Activated CD4-positive, alpha-beta T cell treated with anti-CD3 and anti-CD28 coated beads, Interleukin-2, Interleukin-6, amounts not matched to agents 100 ng/mL and 50 ng/mL, durations not matched to agents 16 hours and 8 hours (primary cell): ENCODE results near the gene C17orf50.

ENCODE experiments used
- DNase-seq: peaks from one replicate; pipeline ENCODE4 v3.0.0-alpha.2; 2020

Gene C17orf50

DNA sequence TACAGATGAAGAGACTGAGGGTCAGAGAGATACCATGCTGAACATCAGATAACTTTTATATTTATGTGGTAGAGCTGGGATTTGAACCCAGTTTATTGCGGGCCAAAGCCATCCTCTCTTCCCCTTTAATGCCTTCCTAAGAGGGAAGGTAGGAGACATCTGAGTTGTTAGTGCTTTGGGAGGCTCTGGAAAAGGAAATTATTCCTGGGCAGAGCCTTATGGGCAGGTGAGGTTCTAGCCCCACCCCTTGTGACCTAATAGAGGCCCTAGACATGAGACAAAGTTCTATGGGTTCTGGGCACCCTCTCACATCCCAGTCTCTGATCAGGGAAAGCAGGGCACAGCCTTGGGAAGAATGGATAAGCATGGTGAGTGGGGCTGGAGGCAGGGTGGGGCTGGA is at the start of gene C17orf50:
TSS of gene C17orf50 (plus strand) at position 301 of the 400 bp plus-strand sequence. CDS start at position 356, 55 bp downstream.
- DNase-seq = no peak

- DNase-seq = no peak
Measured at GRCh38 chr17:35710950-35711349, 49.7 kb upstream of the C17orf50 start.

DNA sequence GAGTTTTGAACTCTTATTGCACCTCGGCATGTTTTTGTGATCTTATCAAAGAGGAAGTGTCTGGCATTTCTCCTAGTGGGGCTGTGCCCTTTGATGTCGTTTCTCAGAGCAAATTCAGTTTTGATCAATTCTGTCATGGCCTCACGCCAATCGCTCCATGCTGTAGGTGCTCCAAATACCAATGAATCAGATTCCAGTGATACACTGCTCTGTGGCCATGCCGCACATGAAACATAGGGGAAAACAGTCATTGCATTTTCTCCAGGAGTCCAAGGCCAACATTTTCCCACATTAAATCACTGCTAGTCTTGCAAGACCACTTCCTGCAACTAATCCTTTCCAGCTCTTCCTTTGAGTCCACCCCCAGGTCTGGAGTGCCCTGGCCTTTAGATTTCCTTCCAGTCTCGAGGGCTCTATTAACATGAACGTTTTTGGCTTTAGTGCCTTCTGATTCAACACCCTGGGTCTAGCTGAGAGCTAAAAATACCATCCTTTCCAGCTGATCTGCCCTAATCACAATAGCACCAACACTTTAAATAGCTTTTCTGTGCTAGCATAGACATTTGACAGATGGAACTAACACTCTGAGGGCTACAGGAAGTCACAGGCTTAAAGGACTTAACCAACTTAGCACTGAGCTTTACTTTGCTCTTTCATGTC is 47.5 kb upstream of the C17orf50 start:
- DNase-seq = no peak

DNA sequence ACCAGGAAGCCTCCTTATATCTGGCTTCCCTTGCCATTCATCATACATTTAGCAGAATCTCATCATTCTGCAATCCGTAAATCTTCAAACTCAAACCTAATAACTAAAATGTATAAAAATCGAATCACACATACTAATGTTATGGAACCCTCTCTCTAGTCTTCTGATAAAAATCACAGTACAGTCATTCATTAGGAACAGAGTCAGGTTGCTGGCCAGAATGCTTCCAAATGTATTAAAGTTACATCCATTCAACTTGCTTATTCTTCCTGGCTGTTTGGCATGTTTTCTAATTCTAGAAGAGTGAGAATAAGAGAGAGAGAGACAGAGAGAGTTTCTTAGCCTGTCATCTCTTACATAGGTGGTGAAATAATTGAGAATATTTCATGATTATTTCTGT is 45.7 kb upstream of the C17orf50 start:
- DNase-seq = no peak

DNA sequence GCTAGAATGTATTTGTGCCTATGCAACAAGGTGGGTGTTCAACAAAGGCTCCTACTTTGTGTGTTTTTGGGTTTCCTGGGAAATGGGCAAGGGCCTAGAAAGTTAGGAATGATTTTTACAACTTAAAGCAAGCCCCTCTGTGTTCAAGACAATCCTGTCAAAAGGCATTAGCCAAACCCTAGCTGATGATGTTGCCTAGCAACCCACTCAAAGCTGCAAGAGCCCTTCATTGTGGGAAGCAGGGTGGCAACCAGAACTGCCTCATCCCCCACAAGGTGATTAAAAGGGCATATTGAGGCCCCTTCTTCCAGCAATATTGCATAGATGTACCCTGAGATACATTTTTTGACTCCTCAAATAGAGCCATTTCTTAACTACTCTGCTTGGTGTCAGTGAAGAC is 45.3 kb upstream of the C17orf50 start:
- DNase-seq = no peak

GRCh38 chr17:35716173-35716572 is 44.5 kb upstream of the C17orf50 start:
- DNase-seq = no peak

GRCh38 chr17:35716897-35717465 is 43.7 kb upstream of the C17orf50 start:
- no peak for DNase-seq

GRCh38 chr17:35717475-35717874 is 43.2 kb upstream of the C17orf50 start:
- no peak for DNase-seq

- no peak for DNase-seq
Measured at GRCh38 chr17:35723735-35724134, 37.0 kb upstream of the C17orf50 start.

DNA sequence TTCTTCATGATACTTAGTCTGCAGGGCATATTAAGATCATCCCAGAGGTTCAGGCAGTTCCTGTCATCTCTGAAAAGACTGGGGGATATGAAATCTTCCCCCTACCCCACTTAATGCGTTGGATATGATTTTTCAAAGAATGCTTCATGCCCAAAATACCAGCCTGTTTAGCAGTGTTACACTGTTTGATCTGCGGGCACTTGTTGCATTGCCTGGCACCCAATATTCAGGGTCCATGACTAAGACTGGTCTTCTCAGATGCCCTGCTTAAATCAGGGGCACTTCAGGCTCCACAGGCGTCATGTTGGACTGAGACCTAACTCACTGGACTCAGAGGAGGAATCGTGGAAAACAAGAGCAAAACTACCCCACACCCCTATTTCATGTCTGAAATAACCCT is 35.6 kb upstream of the C17orf50 start:
- DNase-seq = no peak

- DNase-seq = no peak
Measured at GRCh38 chr17:35725802-35726126, 34.9 kb upstream of the C17orf50 start.

- DNase-seq = no peak
Measured at GRCh38 chr17:35726127-35726952, 34.3 kb upstream of the C17orf50 start.

GRCh38 chr17:35726953-35727460 is 33.7 kb upstream of the C17orf50 start:
- no peak for DNase-seq

- DNase-seq = no peak
Measured at GRCh38 chr17:35727635-35728034, 33.1 kb upstream of the C17orf50 start.

DNA sequence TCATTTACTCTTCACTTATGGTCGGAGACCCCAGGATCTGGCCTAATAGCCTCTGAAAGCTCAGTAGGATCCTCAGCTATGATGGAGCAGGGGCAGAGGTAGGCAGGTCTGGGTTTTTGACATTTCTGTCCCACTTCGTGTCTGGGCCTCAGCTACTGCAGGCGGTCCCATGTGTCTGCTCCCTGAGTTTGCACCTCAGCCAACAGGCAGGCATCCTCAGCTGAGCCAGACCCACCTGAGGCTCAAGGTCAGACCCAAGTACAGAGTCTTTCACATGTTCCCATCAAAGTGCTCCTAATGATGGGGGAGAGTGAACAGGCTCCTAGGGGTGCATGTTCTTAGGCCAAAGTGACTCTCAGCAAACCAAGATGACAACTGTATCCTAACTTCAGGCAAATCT is 32.1 kb upstream of the C17orf50 start:
- DNase-seq = no peak

- no peak for DNase-seq
Measured at GRCh38 chr17:35729405-35729833, 31.3 kb upstream of the C17orf50 start.

- DNase-seq = no peak
Measured at GRCh38 chr17:35730400-35731005, 30.2 kb upstream of the C17orf50 start.

DNA sequence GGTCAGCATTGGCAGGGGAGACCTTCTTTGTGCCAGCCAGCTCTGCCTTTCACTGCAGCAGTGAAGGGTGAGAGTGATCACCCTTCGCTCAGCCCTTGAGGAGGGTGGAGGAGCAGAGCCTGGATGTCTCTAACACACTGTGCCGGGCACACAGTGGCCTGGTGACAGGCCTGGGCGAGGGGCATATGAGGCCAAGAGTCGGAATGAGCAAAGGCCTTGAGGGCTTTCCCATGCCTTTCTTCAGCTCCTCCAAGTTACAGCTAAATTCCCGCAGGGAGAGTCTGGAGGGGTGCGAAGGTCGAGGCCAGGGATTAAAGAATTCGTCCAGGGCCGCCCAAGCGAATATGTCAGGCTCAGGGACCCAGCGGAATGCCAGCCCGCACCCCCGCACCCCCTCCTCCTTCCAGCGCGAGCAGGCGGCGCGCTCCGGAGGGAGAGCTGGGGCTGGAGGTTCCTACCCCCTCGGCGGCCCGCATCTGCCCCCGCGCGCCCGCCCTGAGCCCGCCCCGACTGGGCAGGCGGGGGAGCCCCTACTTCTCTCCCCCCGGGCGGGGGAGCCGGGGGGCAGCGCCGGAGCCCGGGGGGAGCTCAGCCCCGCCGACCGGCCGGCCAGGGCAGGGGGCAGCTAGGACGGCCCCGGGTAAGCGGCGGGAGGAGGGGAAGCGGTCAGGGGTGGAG is 29.3 kb upstream of the C17orf50 start, which contains the start of gene RASL10B:
TSS of gene RASL10B (plus strand) at position 401 of the 678 bp plus-strand sequence. CDS start 3,546 bp downstream, outside the sequence.
- DNase-seq = no peak

DNA sequence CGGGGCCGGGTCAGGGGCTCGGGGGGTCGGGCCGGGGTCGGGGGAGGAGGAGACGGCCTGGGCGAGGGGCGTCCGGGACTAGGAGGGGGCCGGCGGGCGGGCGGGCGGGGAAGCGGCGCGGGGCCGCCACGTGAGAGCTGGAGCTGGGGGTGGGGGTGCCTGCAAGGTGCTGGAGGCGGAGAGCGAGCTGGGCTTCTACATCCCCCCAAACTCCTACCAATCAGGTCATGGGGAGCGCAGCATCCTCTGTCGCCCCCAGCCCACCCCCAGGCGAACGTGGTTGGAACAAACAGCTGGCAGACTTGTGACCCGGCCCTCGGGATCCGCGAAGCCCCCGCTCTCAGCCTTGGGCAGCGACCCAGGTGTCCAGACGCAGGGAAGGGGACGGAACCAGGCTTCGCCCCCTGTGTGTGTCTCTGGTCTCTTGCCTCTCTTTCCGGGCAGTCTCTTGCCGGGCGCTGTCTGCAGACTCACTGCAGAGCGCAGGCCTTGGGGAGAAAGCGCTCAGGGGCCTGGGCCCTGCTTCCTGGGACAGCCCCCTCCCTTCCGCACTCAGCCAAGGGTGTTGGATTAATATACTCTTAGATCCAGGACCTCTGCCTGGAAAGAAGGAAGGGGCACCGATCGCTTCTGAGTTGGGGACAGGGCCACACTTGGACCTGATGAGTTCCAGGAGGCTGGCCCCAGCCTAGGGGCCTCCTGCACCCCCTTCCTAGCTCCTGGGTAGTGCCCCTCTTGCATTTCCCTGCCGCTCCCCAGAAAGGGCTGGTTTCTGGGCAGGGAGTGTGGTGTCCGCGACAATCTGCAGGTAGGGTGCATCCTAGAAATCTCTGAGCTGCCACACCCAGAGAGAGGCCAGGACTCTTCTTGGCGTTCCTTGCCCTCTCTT is 28.5 kb upstream of the C17orf50 start:
- DNase-seq = no peak

DNA sequence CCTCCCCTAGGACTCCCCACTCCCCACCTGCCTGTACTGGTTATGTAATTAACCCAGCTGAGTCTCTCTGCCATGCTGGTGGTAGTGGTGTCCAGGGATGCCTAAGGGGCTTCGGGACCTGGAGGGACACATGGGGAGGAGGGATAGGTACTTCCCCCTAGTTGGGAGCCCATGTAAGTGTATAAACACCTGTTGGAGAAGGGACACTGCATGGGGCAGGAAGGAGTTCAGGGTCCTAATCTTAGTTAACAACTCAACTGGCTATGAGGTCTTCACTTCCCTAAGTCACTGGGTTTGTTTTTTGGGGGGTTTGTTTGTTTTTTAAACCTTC is 27.9 kb upstream of the C17orf50 start:
- DNase-seq = no peak

- no peak for DNase-seq
Measured at GRCh38 chr17:35733366-35733765, 27.3 kb upstream of the C17orf50 start.

DNA sequence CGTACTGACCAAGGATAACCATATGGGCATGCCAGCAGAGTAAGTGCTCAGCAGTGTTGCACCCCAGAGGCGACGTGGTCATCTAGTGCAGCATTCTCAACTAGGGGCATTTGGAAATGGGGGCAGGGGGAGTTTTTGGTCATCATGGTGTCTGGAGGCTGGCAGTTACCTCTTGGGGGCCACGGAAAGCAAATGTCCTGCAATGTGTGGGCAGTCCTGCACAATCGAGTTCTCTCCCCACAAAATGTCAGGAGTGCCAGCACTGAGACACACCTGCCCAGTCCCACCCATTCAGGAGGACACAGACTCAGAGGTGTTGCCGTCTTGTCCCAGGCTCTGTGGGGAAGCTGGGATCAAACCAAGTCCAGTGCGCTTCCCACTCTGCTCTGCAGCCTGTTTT is 26.3 kb upstream of the C17orf50 start:
- DNase-seq = no peak
